ENCODE data around the gene RBM42.

The RBM42 gene

DNA sequence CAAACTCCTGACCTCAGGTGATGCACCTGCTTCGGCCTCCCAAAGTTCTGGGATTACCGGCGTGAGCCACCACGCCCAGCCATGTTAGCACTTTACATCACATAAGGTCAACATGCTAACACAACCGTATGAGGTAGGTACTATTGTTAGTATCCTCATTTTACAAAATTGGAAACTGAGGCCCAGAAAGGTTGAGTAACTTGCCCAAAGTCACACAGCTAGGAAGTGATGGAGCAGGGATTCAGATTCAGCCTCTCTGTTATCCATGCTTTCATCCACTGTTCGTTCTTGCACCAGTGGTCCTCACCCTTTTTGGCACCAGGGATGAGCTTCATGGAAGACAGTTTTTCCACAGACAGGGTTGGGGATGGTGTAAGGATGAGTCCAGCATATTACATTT is 27.9 kb downstream of the RBM42 start:
- no peak for DNase-seq

DNA sequence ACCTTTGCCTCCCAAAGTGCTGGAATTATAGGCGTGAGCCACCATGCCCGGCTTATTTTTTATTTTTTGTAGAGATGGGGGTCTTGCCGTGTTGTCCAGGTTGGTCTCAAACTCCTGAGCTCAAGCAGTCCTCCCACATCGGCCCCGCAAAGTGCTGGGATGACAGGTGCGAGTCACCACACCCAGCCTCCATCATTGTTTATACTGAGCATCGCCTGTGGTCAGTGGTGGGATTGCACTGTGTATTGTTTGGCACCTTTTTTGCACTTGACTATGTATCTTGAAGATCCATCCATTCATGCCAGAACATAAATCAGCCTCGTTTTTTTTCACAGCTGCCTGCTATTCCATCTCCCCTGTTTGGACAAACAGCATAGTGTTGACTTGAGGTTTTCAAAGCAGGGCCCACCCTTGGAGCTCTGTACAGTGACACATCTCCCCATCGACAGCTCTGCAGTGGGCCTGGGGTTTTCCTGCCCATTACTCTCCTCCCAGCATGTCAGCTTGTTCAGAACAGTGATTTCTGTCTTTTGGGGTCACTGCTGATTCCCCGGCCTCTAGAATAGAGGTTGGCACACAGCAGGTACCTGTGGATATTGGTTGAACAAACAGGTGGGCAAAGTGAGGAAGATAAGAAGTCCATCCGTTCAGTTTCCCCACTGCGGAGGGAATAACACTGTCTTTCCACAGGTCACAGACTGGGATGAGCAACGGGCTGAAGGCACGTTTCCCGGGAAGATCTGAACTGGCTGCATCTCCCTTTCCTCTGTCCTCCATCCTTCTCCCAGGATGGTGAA is 29.3 kb downstream of the RBM42 start:
- DNase-seq = no peak

DNA sequence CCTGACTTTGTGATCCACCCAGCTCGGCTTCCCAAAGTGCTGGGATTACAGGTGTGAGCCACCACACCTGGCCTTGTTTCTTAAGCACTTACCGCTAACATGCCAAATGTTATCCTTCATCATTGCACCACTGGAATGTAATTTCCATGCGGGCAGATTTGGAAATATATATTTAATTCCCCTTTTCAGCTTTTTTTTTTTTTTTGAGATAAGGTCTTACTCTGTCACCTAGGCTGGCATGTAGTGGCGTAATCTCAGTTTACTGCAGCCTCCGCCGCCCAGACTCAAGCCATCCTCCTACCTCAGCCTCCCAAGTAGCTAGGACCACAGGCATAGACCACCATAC is 33.1 kb downstream of the RBM42 start:
- no peak for DNase-seq

DNA sequence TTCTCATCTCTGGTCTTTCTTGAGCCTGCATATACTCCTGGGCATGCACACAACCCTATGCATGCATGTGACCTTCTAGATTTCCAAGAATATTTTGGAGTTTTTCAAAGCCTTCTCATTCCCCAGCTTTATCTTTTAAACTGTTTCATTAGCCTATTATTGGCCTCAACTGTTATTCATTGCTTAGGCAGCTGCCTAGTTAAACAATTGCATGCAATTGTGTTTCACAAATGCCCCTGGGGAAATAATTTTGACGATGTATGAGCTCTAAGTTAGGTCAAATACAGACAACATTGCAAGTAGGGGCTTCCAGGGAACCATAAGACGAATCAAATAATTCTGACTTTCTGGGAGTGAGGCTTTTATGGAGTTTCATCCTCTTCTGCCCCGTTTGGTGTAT is 35.1 kb downstream of the RBM42 start:
- no peak for DNase-seq

DNA sequence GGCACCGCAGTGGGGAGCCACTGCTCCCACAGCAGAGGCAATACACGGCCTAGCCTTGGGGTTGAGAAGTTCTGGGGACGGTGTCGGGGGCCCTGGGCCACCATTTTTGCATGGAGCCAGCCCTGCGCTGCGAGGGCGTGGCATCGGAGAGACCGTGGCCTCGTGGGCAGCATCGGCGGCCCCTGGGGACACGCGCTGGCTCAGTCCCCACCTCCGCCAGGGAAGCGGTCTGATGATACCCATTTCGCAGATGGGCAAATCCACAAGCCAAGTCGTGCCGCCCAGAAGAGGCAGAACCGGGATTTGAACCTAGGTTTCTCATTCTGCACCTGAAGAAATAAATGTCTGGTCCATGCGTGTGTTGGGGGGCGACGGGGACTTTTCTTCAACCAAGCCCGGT is 36.3 kb downstream of the RBM42 start:
- no peak for DNase-seq

DNA sequence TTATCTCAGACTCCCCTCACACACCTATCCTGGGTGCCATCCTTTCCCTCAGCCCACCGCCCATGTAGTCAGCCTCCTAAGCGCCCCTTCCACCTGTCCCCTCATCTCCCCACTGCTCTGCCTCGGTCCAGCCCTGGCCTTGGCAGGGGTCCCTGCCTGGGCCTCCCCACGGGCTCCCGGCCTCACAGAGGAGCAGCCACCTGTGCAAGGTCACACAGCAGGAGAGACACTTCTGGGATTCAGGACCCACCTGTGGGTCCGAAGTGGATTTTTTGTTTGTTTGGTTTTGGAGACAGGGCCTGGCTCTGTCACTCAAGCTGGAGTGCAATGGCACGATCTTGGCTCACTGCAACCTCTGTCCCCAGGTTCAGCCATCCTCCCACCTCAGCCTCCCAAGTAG is 36.8 kb downstream of the RBM42 start:
- DNase-seq = no peak

DNA sequence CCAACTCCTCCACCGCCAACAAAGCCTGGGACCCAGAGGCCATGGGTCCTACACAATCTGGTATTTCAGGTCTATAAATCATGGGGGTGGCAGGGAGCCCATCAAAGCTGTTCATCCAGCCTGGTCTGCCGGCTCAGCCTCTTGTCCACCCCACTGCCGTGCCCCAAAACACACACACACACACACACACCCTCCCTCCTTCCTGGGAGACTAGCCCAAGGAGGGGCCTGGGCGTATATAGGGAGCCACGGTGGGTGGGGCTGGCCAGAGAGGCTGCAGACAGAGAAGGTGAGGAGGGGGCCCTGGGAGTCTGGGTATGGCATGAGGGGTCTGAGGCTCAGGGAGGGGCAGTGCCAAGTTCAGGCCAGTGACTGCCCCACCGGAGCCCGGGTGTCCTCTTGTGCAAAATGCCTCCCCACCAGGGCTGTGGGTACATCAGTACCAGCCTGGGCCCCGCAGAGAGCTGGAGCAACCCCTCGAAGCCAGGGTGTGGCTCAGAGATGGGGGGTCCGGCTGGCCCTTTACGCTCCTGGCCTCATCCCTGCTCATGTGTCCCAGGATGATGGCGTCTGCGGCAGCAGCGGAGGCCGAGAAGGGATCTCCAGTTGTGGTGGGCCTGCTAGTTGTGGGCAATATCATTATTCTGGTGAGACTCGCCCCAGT is 37.5 kb downstream of the RBM42 start, which contains the start of gene UPK1A:
Gene UPK1A, plus strand, starts transcription at position 267 of the 663 bp plus-strand sequence. Its CDS starts 296 bp downstream, at position 563.
- no peak for DNase-seq

DNA sequence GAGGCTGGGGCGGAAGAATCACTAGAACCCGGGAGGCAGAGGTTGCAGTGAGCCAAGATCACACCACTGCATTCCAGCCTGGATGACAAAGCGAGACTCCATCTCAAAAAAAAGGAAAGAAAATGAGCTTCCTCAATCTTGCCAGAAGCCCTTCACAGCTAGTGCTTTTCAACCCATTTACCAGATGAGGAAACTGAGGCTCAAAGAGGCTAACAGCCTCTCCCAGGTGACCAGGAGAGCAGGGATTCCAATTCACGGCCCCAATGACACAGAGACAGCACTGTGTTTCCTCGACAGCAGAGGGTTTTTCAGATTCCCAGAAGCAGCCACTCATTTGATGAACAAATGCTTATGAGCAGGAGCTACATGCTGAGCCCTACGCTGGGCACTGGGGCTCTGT is 40.7 kb downstream of the RBM42 start:
- DNase-seq = no peak

DNA sequence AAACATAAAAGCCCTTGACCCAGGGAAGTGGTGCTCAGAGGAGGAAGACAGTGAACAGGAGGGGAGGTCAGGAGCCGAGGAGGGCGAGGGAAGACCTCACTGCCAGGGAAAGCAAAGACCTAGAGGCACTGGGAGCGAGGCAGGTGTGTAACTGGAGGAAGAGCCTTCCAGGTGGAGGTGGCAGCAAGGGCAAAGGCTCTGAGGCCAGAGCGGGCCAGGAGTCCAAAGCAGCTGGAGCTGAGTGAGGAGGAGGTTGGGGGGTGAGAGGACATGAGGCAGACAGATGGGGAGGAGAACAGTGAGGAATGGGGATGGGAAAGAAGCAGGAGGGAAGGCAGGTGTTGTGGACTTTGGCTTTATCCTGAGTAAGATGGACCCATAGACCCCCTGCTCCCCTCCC is 41.1 kb downstream of the RBM42 start:
- DNase-seq = no peak

DNA sequence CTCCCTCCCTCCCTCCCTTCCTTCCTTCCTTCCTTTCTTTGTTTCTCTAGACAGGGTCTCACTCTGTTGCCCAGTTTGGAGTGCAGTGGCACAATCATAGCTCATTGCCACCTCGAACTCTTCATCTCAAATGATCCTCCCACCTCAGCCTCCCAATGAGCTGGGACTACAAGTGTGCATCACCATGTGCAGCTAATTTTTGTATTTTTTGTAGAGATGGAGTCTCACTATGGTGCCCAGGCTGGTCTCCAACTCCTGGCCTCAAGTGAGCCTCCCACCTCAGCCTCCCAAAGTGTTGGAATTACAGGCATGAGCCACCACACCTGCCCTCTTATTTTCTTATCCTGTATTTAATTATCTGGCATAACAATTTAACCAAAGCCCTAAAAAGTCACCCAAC is 41.9 kb downstream of the RBM42 start:
- no peak for DNase-seq

DNA sequence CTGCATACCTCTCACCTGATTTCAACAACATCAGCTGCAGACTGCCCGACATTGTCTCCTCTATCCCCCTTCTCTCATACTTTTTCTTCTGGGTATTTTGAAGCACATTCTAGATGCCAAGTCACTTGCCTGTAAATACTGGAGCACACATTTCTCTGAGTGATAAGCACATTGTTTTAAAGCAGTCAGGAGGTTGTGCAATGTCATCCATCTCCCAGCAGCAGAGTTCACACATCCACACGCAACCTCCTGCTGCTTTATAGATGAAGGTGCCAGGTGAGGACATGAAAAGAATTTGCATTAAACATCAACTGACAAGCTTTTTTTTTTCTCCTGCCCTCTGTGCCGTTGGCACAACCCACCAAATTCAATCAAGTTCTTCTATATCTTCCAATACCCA is 43.0 kb downstream of the RBM42 start:
- DNase-seq = no peak

DNA sequence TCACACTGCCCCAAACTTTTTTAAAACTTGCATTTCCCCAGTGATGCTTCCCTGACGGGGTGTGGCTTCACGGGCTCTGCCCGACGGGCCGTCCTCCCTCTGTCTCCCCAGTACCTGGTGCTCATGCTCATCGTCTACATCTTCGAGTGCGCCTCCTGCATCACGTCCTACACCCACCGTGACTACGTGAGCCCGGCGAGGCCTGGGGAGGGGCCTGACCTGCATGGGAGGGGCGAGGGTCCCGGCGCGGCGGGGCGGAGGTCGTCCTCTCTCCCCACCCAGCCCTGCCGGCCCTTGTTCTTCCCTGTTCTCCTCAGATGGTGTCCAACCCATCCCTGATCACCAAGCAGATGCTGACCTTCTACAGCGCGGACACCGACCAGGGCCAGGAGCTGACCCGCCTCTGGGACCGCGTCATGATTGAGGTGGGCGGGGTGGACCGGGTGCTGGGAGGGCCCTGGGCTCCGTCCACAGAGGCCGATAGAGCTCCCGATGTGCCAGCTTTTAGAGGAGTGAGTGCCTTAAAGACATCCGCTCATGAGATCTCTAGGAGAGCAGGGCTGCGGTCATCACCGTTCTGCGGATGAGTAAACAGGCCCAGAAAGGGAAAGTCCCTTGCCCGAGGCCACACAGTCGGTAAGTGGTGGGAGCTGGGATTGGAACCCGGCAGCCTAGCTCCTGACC is 44.4 kb downstream of the RBM42 start:
- DNase-seq = peak; percentile 36

DNA sequence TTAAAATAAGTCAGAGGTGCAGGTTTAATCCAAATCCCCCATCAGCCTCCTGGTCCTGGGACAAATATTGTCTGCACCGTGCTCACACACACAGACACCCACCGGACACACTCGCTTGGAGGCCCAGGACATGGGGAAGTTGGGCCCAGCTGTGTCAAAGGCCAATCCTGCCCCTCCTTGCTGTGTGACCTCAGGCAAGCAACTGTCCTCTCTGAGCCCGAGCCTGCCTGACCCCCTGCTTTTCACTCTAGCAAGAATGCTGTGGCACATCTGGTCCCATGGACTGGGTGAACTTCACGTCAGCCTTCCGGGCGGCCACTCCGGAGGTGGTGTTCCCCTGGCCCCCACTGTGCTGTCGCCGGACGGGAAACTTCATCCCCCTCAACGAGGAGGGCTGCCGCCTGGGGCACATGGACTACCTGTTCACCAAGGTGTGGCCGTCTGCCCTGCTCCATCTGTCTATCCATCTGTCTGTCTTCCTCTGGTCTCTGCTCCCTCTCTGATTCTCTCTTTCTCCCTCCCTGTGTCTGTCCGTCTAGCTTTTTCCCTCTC is 46.8 kb downstream of the RBM42 start:
- no peak for DNase-seq
